K562 (cell line): ENCODE measurements around the gene AP3B2. TPM values are rescaled to one million over a fixed set of nuclear protein-coding genes. Genes with fewer than 3 reads are reported as not detected.

Experiments
- ARID4B ChIP-seq: sonication (generic); formaldehyde crosslinking; IDR thresholded peaks from 2 replicates; pipeline ENCODE4 v1.8.0; 2022; ENCODE audit warnings: mild to moderate bottlenecking, missing genetic modification reagents
- DNMT1 ChIP-seq: fragments of 450-650 bp; IDR thresholded peaks from 2 replicates; pipeline ENCODE4 v1.6.1; 2016; ENCODE audit warnings: antibody characterized with exemption, mild to moderate bottlenecking
- E2F5 ChIP-seq: sonication (generic); formaldehyde crosslinking; IDR thresholded peaks from 2 replicates; pipeline ENCODE4 v1.8.0; 2022; ENCODE audit warnings: mild to moderate bottlenecking, missing genetic modification reagents
- FOS ChIP-seq: IDR thresholded peaks from 3 replicates; pipeline ENCODE4 v1.6.1; 2011; ENCODE audit not compliant: insufficient read length; ENCODE audit errors: extremely low read depth
- HDAC6 ChIP-seq: IDR thresholded peaks from 2 replicates; pipeline ENCODE4 v1.6.1; 2012; ENCODE audit warnings: low read depth, mild to moderate bottlenecking, control low read depth, inconsistent platforms, low read length, moderate library complexity
- HNRNPUL1 ChIP-seq: fragments of 200-400 bp; formaldehyde crosslinking; IDR thresholded peaks from 2 replicates; pipeline ENCODE4 v1.6.1; 2017; ENCODE audit warnings: low read length
- KAT7 ChIP-seq: sonication (generic); formaldehyde crosslinking; IDR thresholded peaks from 2 replicates; pipeline ENCODE4 v1.8.0; 2022; ENCODE audit warnings: missing genetic modification reagents, mild to moderate bottlenecking, borderline replicate concordance
- L3MBTL2 ChIP-seq: fragments of 450-650 bp; IDR thresholded peaks from 2 replicates; pipeline ENCODE4 v1.6.1; 2016; ENCODE audit warnings: mild to moderate bottlenecking, moderate library complexity
- MAFF ChIP-seq: IDR thresholded peaks from 2 replicates; pipeline ENCODE4 v1.6.1; 2012; ENCODE audit warnings: low read length, improper control_type of control experiment
- NFIX ChIP-seq: fragments of 250-450 bp; sonication (Bioruptor Pico); IDR thresholded peaks from 2 replicates; pipeline ENCODE4 v1.4.0; 2020; ENCODE audit warnings: low read depth, mild to moderate bottlenecking, moderate library complexity
- NR2F6 ChIP-seq: fragments of 450-650 bp; formaldehyde crosslinking; IDR thresholded peaks from 2 replicates; pipeline ENCODE4 v1.4.0; 2020; ENCODE audit warnings: mild to moderate bottlenecking
- PHTF2 ChIP-seq: fragments of 250-450 bp; sonication (Bioruptor Pico); IDR thresholded peaks from 2 replicates; pipeline ENCODE4 v1.5.0; 2021; ENCODE audit warnings: mild to moderate bottlenecking
- SRSF1 ChIP-seq: fragments of 200-400 bp; formaldehyde crosslinking; IDR thresholded peaks from 2 replicates; pipeline ENCODE4 v1.6.1; 2017; ENCODE audit warnings: mild to moderate bottlenecking, low read depth, low read length, moderate library complexity
- SRSF9 ChIP-seq: fragments of 200-400 bp; formaldehyde crosslinking; IDR thresholded peaks from 2 replicates; pipeline ENCODE4 v1.6.1; 2017; ENCODE audit warnings: low read depth, low read length, borderline replicate concordance
- SUPT5H ChIP-seq: fragments of 450-650 bp; IDR thresholded peaks from 2 replicates; pipeline ENCODE4 v1.6.1; 2016
- TARDBP ChIP-seq: fragments of 450-650 bp; IDR thresholded peaks from 2 replicates; pipeline ENCODE4 v1.6.1; 2016
- ZBTB11 ChIP-seq, 3 experiments: fragments of 200-800 bp in 1 of 3; fragments of 250-450 bp in 1 of 3; fragments of 450-650 bp in 1 of 3; sonication (Bioruptor Pico) in 1 of 3; sonication (Bioruptor generic) in 1 of 3; formaldehyde crosslinking in 1 of 3; IDR thresholded peaks; 2 replicates each; pipeline versions ENCODE4 v1.6.1 to v1.8.0; 2016 to 2022; ENCODE audit warnings: mild to moderate bottlenecking in 2 of 3, missing genetic modification characterization in 2 of 3, missing compliant biosample characterization in 1 of 3, moderate library complexity in 1 of 3
- ZNF77 ChIP-seq: fragments of 250-450 bp; sonication (Bioruptor Pico); IDR thresholded peaks from 2 replicates; pipeline ENCODE4 v1.5.0; 2020
- polyA plus RNA-seq, 8 experiments: library from polyadenylated mRNA; depleted of rRNA in 4 of 8; stranded (reverse) in 5 of 8; unstranded in 3 of 8; fragments of >200 nt; fragmentation: Nextera tagmentation in 2 of 8; fragmentation: Illumina TruSeq in 1 of 8; extraction: Ambion mirVana in 2 of 8; extraction: Trizol in 1 of 8; gene quantifications; 2 replicates each; pipeline versions ENCODE4 v1.2.1 to v1.2.3, GENCODE V29; 2011 to 2014; ENCODE audit warnings: inconsistent platforms in 1 of 8, missing spikeins in 1 of 8
- total RNA-seq, 7 experiments: library from RNA; depleted of rRNA in 6 of 7; stranded (reverse); fragments of >200 nt in 6 of 7; fragmentation: Illumina TruSeq in 2 of 7; extraction: Trizol in 2 of 7; gene quantifications; 2 replicates each; pipeline versions ENCODE4 v1.2.1 to v1.2.3, GENCODE V29; 2011 to 2021; ENCODE audit warnings: low replicate concordance in 1 of 7

The AP3B2 gene
- total and polyA plus RNA-seq, 9 of the 15 experiments (the other 6 are each of a cell fraction or from before 2014, with no cell fraction given), result 0.03 to 0.15 (median 0.10) TPM; not detected in 2

- TF ChIP-seq E2F5 (CRISPR knock-in tag) (no peak; the same call in none of the 2 replicates), NR2F6 (CRISPR knock-in tag) (no peak), MAFF (no peak), SRSF1 (no peak), SRSF9 (no peak), DNMT1 (no peak), HNRNPUL1 (no peak), ARID4B (CRISPR knock-in tag) (peak; percentile 72), HDAC6 (no peak), ZNF77 (no peak), SUPT5H (no peak), PHTF2 (no peak), ZBTB11 (CRISPR knock-in tag; IDR thresholded peaks at IDR 0.05) (peak in 2 of 3 experiments; percentile 77 to 97; a peak in 4 of 6 replicates), FOS (no peak), TARDBP (no peak), KAT7 (CRISPR knock-in tag) (peak; percentile 47), L3MBTL2 (peak; percentile 100), NFIX (CRISPR knock-in tag) (no peak)
Observed at GRCh38 chr15:82647045-82647834, 62.4 kb downstream of the AP3B2 start, which contains the start of gene CPEB1 (continued).
